A673 (cell line): ENCODE results near the gene PTPN1. TPM values are rescaled to one million over a fixed set of nuclear protein-coding genes. Genes with fewer than 3 reads are reported as not detected.
A peak's percentile ranks its signal among the peaks of the same experiment; 100 is the strongest.

Source experiments
- BruUV-seq: library from RNA; stranded (reverse); fragments of 400-500 nt; replicated peaks from 2 replicates; lab custom pipeline; 2021; lab: Mats Ljungman, UMichigan
- CTCF ChIA-PET: fragments of 300-600 bp; sonication (Branson Sonifier 250); formaldehyde crosslinking; loops from one replicate; lab custom pipeline; 2022; ENCODE audit warnings: antibody characterized with exemption; lab: Charles Lee
- POLR2A ChIA-PET: fragments of 300-600 bp; sonication (Branson Sonifier 250); formaldehyde crosslinking; loops from one replicate; lab custom pipeline; 2022; ENCODE audit warnings: antibody characterized with exemption; ENCODE audit not compliant: low non-redundant PET; lab: Charles Lee
- DNase-seq: peaks from one replicate; pipeline ENCODE4 v3.0.0-alpha.2; 2015; ENCODE audit warnings: low spot score
- H3K27ac ChIP-seq: fragments of 200-600 bp; sonication (generic); 2 replicates; pipeline ENCODE4 v1.5.1; 2016; ENCODE audit warnings: mixed run types, low read depth, mild to moderate bottlenecking, mixed read lengths, antibody characterized with exemption, low read length; ENCODE audit not compliant: poor library complexity, severe bottlenecking
- H3K27me3 ChIP-seq: fragments of 200-600 bp; sonication (generic); replicated peaks from 2 replicates; pipeline ENCODE4 v1.6.1; 2017; ENCODE audit warnings: mixed run types, low read depth, mild to moderate bottlenecking, mixed read lengths, antibody characterized with exemption, low read length; ENCODE audit not compliant: insufficient read depth, poor library complexity
- H3K36me3 ChIP-seq: fragments of 200-600 bp; sonication (generic); 2 replicates; pipeline ENCODE4 v1.6.1; 2016; ENCODE audit warnings: mixed run types, mild to moderate bottlenecking, mixed read lengths, antibody characterized with exemption, low read length; ENCODE audit not compliant: insufficient read depth, poor library complexity, severe bottlenecking
- H3K4me1 ChIP-seq: fragments of 200-600 bp; sonication (generic); 2 replicates; pipeline ENCODE4 v1.6.1; 2017; ENCODE audit warnings: mixed run types, mild to moderate bottlenecking, mixed read lengths, antibody characterized with exemption, low read length; ENCODE audit not compliant: insufficient read depth, poor library complexity, severe bottlenecking
- H3K4me3 ChIP-seq: fragments of 200-600 bp; sonication (generic); 2 replicates; pipeline ENCODE4 v1.5.1; 2016; ENCODE audit warnings: low read depth, mixed run types, mild to moderate bottlenecking, mixed read lengths, low read length; ENCODE audit not compliant: poor library complexity, severe bottlenecking
- H3K9me3 ChIP-seq: fragments of 200-600 bp; sonication (generic); 2 replicates; pipeline ENCODE4 v1.6.1; 2016; ENCODE audit warnings: mixed run types, low read depth, mild to moderate bottlenecking, mixed read lengths, antibody characterized with exemption, low read length; ENCODE audit not compliant: poor library complexity, severe bottlenecking
- EZH2 ChIP-seq: fragments of 200-600 bp; sonication (generic); IDR thresholded peaks from 2 replicates; pipeline ENCODE4 v1.6.1; 2017; ENCODE audit warnings: borderline replicate concordance, low read depth, mild to moderate bottlenecking, mixed read lengths, antibody characterized with exemption, low read length; ENCODE audit not compliant: poor library complexity, severe bottlenecking
- intact Hi-C: fragments of 100-400 bp; cut with micrococcal nuclease; formaldehyde crosslinking; loops from one replicate; pipeline ENCODE4 v1.10.0; 2022; ENCODE audit not compliant: unreplicated experiment
- total RNA-seq: library from RNA; stranded (reverse); gene quantifications from 2 replicates; pipeline ENCODE4 v1.2.3, GENCODE V29; 2021
- TF ChIP-seq, protein P1 (sequence below): fragments of 300-800, 200-600 bp; sonication (generic); conservative IDR thresholded peaks from 2 replicates; pipeline ENCODE4 v1.5.1; 2017; ENCODE audit warnings: low read depth, mild to moderate bottlenecking, antibody characterized with exemption, low read length, moderate library complexity, mixed read lengths

PTPN1 gene
- total RNA-seq, 1 experiment from 2014 or later, result 47.4 TPM

DNA sequence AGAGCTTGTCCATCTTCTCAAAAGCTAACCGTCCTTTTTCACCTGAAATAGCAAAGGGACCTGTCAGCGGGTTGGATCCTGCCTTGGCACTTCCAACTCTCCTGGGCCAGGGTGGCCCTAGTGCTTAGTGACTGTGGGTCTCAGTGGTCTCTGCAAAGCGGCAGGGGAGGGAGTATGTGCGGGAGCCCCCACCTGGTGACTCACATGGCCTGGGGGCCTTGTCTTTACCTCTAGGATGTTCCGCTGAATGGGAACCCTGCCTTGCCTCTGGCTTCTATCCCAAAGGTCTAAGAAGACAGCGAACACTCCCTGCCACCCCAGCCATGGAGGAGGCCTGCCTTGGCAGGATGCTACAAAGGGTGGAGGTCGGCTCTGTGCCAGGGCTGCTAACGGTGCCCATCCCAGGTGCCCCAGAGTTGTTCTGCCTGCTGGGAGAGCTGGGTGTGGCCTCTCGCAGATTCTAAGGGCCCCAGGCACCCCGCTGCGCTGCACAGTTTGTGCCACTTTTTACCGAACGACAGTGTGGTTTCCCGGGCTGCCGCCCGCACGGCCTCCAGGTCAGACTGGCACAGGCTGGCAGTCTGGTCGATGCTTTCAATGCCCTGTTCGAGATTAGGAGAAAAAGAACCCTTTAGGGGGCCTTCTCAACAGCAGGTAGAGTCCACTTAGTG is 77.2 kb downstream of the PTPN1 start:
- TF ChIP-seq, protein P1, sequence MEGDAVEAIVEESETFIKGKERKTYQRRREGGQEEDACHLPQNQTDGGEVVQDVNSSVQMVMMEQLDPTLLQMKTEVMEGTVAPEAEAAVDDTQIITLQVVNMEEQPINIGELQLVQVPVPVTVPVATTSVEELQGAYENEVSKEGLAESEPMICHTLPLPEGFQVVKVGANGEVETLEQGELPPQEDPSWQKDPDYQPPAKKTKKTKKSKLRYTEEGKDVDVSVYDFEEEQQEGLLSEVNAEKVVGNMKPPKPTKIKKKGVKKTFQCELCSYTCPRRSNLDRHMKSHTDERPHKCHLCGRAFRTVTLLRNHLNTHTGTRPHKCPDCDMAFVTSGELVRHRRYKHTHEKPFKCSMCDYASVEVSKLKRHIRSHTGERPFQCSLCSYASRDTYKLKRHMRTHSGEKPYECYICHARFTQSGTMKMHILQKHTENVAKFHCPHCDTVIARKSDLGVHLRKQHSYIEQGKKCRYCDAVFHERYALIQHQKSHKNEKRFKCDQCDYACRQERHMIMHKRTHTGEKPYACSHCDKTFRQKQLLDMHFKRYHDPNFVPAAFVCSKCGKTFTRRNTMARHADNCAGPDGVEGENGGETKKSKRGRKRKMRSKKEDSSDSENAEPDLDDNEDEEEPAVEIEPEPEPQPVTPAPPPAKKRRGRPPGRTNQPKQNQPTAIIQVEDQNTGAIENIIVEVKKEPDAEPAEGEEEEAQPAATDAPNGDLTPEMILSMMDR, result no peak
- TF ChIP-seq EZH2, result no peak
- no peak for DNase-seq
- Histone ChIP-seq H3K27me3 (no peaks in the 10 kb centered on the region), H3K9me3 (no peaks in the 10 kb centered on the region), H3K4me3 (no peak overlapping the region), H3K36me3 (peaks cover 27% of the 10 kb centered on the region), H3K27ac (no peak overlapping the region), H3K4me1 (no peaks in the 10 kb centered on the region)
- BruUV-seq, result no TSS peak
- intact Hi-C loops, result no loop called here
- ChIA-PET POLR2A (no interaction called here), CTCF (interaction anchor here (0.5 to 1.2 kb wide), 9 partner anchors 12 to 407 kb away, joined by 3 to 9 read pairs (median 5); partner anchors contain the start of gene PARD6B)

DNA sequence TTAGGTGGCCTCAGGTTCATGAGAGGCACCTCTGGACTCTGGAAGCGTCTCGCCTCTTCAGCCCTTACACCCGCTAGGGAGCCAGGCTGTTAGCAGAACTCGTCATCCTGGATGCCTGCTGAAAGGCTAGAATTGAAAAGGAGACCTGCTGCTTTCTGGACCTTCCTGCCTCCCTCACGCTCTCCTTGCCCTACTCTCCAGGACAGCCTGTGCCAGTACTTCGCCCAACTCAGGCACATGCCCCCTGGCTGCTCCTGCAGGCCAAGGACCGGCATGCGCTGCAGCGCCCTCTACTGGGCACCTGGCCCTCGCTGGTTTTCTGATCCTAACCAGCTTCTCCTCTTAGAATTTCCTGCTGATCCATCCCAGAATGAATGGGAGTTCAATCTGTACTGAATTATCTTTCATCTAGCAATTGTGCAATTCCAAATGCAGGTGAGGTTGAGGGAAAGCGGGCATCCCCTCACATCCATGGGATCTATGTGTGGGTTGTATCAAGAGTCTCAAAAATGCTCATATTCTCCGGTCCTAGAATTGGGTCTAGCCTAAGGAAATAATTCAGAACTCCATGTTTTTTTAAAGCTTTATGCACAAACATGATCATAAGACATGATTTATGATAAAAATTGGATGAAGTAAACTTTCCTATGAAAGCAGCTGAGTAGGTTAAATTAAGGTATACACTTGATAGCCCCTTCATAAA is 78.0 kb downstream of the PTPN1 start:
- CTCF ChIA-PET, result interaction anchor here (0.5 to 1.2 kb wide), 11 partner anchors 11 to 460 kb away, joined by 3 to 9 read pairs (median 4); partner anchors contain the start of gene PARD6B
- no peak for TF ChIP-seq EZH2
- TF ChIP-seq, protein P1, result peak; percentile 99
- Histone ChIP-seq H3K9me3 (no peaks in the 10 kb centered on the region), H3K27ac (no peak overlapping the region), H3K36me3 (peaks cover 20% of the 10 kb centered on the region), H3K27me3 (no peaks in the 10 kb centered on the region), H3K4me1 (no peaks in the 10 kb centered on the region), H3K4me3 (no peak overlapping the region)
- BruUV-seq, result no TSS peak
- intact Hi-C loops, result no loop called here
- peak; percentile 78 for DNase-seq
- POLR2A ChIA-PET, result no interaction called here

DNA sequence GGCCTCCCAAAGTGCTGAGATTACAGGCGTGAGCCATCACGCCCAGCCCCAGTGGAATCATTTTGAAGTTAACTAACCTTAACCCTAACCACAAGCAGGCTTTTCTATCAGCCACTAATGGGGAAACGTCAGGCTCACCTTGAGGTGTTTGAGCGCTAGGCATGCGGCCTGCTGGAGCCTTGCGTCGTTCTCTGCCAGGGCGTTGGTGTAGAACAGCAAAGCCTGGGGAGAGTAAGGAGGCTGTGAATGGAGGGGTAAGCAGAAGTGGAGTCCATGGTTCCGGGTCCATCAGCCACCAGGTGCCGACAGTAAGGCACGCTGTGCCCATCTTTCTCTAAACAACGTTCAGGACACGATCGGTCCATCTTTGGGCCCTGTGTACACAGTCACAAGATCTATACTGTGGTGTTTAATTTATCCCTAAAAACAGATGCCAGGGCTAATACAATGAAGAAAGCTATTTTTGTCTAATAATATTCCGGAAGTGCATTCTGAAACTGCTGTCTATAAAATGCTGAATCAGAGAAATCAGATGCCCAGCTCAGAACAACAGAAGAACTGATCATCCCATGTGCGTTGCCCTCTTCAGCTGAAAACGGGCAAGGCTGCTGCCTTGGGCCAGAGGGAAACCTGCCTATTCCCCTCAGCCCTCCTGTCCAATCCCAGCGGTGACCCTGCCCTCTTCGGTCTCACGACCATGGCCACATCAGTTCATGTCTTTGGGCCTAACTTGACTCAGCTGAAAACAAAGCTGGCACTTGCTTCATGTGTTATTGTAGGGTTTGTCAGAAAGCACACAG is 79.6 kb downstream of the PTPN1 start:
- no peaks in the 10 kb centered on the region for H3K4me1 ChIP-seq
- POLR2A ChIA-PET, result no interaction called here
- no peak for DNase-seq
- BruUV-seq, result no TSS peak
- TF ChIP-seq, protein P1, result no peak
- TF ChIP-seq EZH2, result no peak
- H3K27ac ChIP-seq, result no peak overlapping the region
- intact Hi-C loops, result no loop called here
- H3K27me3 ChIP-seq, result no peaks in the 10 kb centered on the region
- CTCF ChIA-PET, result interaction anchor here (0.7 kb wide), 1 partner anchor 121 kb away, joined by 6 read pairs; no protein-coding TSS in a partner anchor
- H3K4me3 ChIP-seq, result no peak overlapping the region
- H3K36me3 ChIP-seq, result peaks cover 11% of the 10 kb centered on the region
- no peaks in the 10 kb centered on the region for H3K9me3 ChIP-seq
